ENCODE results near the gene FCRLB.

FCRLB gene

GRCh38 chr1:161739865-161740566, 18.7 kb downstream of the FCRLB start:
- TF ChIP-seq EZH2 (IDR thresholded peaks at IDR 0.05; ENCODE audit: borderline replicate concordance, low read depth, low read length, severe bottlenecking) (no peak), CTCF (IDR thresholded peaks at IDR 0.05; ENCODE audit: borderline replicate concordance, extremely low read depth, low read length, poor library complexity, severe bottlenecking) (no peak)
- Histone ChIP-seq H3K4me2 (ENCODE audit: insufficient read depth, low read length) (no peak overlapping the region), H3K9me3 (ENCODE audit: insufficient read depth, low read length, severe bottlenecking) (no peaks in the 10 kb centered on the region), H3K36me3 (ENCODE audit: insufficient read depth, low read length) (no peaks in the 10 kb centered on the region), H3K4me3 (ENCODE audit: low read depth in 1 of 2, low read length in 2 of 2) (no peak overlapping the region), H4K20me1 (ENCODE audit: insufficient read depth, low read length) (no peaks in the 10 kb centered on the region), H3K9ac (ENCODE audit: low read depth, low read length) (no peak overlapping the region), H3K4me1 (ENCODE audit: insufficient read depth, low read length) (peaks cover 11% of the 10 kb centered on the region), H3K27ac (ENCODE audit: low read length) (no peak overlapping the region), H3K27me3 (ENCODE audit: insufficient read depth, low read length, poor library complexity) (peaks cover 22% of the 10 kb centered on the region), H3K79me2 (ENCODE audit: insufficient read depth, low read length) (no peaks in the 10 kb centered on the region), H2AFZ (ENCODE audit: low read depth, low read length) (no peak overlapping the region)
- ATAC-seq (ENCODE audit: insufficient read depth, low read depth) (no peak), DNase-seq (no peak)

- H3K36me3 ChIP-seq (ENCODE audit: insufficient read depth, low read length) = no peaks in the 10 kb centered on the region
- H3K9me3 ChIP-seq (ENCODE audit: insufficient read depth, low read length, severe bottlenecking) = no peaks in the 10 kb centered on the region
- 0 out of 2 replicates have a peak overlapping the region, but pooled peaks have one; percentile 35 for H3K4me2 ChIP-seq (ENCODE audit: insufficient read depth, low read length)
- no peak for ATAC-seq (ENCODE audit: insufficient read depth, low read depth)
- TF ChIP-seq EZH2 (IDR thresholded peaks at IDR 0.05; ENCODE audit: borderline replicate concordance, low read depth, low read length, severe bottlenecking) = no peak
- TF ChIP-seq CTCF (IDR thresholded peaks at IDR 0.05; ENCODE audit: borderline replicate concordance, extremely low read depth, low read length, poor library complexity, severe bottlenecking) = no peak
- H2AFZ ChIP-seq (ENCODE audit: low read depth, low read length) = no peak overlapping the region; the same call in 1 of the 2 replicates
- H3K9ac ChIP-seq (ENCODE audit: low read depth, low read length) = no peak overlapping the region
- H3K4me3 ChIP-seq (ENCODE audit: low read depth in 1 of 2, low read length in 2 of 2) = no peak overlapping the region
- H3K27me3 ChIP-seq (ENCODE audit: insufficient read depth, low read length, poor library complexity) = peaks cover 15% of the 10 kb centered on the region
- no peaks in the 10 kb centered on the region for H3K79me2 ChIP-seq (ENCODE audit: insufficient read depth, low read length)
- DNase-seq = no peak
- H3K4me1 ChIP-seq (ENCODE audit: insufficient read depth, low read length) = peaks cover 11% of the 10 kb centered on the region
- no peaks in the 10 kb centered on the region for H4K20me1 ChIP-seq (ENCODE audit: insufficient read depth, low read length)
- H3K27ac ChIP-seq (ENCODE audit: low read length) = no peak overlapping the region
Observed at GRCh38 chr1:161740921-161741320, 19.6 kb downstream of the FCRLB start.

GRCh38 chr1:161743231-161743630, 21.9 kb downstream of the FCRLB start:
- Histone ChIP-seq H3K4me3 (ENCODE audit: low read depth in 1 of 2, low read length in 2 of 2) (no peak overlapping the region), H3K79me2 (ENCODE audit: insufficient read depth, low read length) (no peaks in the 10 kb centered on the region), H3K27me3 (ENCODE audit: insufficient read depth, low read length, poor library complexity) (peaks cover 7% of the 10 kb centered on the region), H3K27ac (ENCODE audit: low read length) (no peak overlapping the region), H3K4me2 (ENCODE audit: insufficient read depth, low read length) (no peak overlapping the region), H3K4me1 (ENCODE audit: insufficient read depth, low read length) (peaks cover 11% of the 10 kb centered on the region), H3K36me3 (ENCODE audit: insufficient read depth, low read length) (no peaks in the 10 kb centered on the region), H4K20me1 (ENCODE audit: insufficient read depth, low read length) (no peaks in the 10 kb centered on the region), H2AFZ (ENCODE audit: low read depth, low read length) (no peak overlapping the region), H3K9me3 (ENCODE audit: insufficient read depth, low read length, severe bottlenecking) (no peaks in the 10 kb centered on the region), H3K9ac (ENCODE audit: low read depth, low read length) (no peak overlapping the region)
- no peak for TF ChIP-seq CTCF (IDR thresholded peaks at IDR 0.05; ENCODE audit: borderline replicate concordance, extremely low read depth, low read length, poor library complexity, severe bottlenecking)
- no peak for TF ChIP-seq EZH2 (IDR thresholded peaks at IDR 0.05; ENCODE audit: borderline replicate concordance, low read depth, low read length, severe bottlenecking)
- ATAC-seq (ENCODE audit: insufficient read depth, low read depth) = no peak
- no peak for DNase-seq
